Activated T-cell treated with anti-CD3 and anti-CD28 coated beads for 24 hours (primary cell): ENCODE data around the gene PMM1.
"Not testable (repeated sequence)": the region's sequence is repeated elsewhere in the genome, so short reads cannot be mapped to it uniquely, and the experiment has no call there.

ENCODE experiments used
- DNase-seq: peaks from one replicate; pipeline ENCODE4 v3.0.0-alpha.2; 2020; ENCODE audit warnings: low read depth

The PMM1 gene

GRCh38 chr22:41563051-41563711 lies 26.5 kb downstream of the PMM1 start:
- no peak for DNase-seq

GRCh38 chr22:41562461-41562860 lies 27.2 kb downstream of the PMM1 start:
- no peak for DNase-seq

DNA sequence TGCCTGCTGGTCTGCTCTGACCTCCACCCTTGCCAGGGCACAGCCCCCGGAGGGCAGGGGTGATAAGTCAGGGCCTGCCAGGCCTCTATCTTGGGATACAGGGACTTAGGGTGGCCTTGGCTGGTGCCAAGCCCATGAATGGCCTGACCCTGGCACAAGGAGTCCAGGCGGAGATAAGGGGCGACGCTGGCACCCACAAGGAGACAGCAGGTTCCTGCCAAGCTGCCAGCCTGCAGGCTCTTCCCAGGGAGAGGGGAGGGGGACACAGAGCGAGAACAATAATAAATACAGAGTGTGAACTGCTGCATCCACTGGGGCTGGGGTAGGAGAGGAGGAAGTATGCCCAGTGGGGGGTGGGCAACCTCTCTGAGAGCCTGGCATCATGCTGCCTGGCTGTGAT lies 27.9 kb downstream of the PMM1 start:
- no peak for DNase-seq

DNA sequence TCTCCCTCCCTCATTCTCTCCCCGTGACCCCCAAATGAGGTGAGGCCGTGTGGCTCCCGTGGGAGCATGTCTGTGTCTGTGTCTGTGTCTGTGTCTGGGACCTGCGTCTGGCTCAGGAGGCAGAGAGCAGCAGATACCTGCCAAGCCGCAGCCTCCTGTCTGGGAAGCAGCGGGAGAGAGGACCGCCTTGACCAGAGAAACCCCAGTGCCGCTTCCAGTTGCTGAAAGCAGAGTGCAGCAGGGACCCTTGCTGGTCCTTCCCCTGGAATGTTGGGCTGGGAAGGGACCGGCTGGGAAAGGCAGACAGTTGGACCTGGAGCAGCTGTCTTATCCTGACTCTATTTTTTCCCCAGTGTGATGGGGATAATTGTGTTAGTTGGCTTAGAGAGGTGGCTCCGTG lies 28.3 kb downstream of the PMM1 start:
- no peak for DNase-seq

DNA sequence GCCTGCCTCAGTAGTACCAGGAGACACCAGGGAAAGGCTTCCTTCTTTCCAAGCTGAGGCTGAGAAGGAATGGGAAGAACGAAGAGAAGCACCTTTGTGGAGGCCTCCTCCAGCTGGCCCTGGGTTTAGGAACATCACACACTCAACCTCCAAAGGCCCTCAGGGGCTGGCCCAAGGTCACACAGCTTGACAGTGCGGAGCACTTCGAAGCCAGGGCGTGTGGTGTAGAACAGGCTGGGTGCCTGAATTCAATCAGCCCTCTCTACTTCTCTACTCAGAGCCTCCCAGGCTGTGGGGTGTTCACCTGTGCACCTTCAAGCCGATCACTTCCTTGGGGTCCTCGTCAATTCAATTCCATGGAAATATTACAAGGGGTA lies 29.6 kb downstream of the PMM1 start:
- no peak for DNase-seq

DNA sequence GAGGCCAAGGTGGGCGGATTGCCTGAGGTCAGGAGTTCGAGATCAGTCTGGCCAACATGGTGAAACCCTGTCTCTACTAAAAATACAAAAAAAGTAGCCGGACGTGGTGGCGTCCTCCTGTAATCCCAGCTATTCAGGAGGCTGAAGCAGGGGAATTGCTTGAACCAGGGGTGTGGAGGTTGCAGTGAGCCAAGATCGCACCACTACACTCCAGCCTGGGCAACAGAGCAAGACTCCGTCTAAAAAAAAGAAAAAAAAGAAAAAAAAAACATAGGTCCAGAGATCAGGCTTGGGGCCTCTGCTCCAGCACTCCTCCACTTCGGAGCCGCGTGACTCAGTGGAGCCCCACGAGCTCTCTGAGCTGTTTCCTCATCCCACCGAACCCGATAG lies 31.4 kb downstream of the PMM1 start:
- DNase-seq: not testable (repeated sequence)

DNA sequence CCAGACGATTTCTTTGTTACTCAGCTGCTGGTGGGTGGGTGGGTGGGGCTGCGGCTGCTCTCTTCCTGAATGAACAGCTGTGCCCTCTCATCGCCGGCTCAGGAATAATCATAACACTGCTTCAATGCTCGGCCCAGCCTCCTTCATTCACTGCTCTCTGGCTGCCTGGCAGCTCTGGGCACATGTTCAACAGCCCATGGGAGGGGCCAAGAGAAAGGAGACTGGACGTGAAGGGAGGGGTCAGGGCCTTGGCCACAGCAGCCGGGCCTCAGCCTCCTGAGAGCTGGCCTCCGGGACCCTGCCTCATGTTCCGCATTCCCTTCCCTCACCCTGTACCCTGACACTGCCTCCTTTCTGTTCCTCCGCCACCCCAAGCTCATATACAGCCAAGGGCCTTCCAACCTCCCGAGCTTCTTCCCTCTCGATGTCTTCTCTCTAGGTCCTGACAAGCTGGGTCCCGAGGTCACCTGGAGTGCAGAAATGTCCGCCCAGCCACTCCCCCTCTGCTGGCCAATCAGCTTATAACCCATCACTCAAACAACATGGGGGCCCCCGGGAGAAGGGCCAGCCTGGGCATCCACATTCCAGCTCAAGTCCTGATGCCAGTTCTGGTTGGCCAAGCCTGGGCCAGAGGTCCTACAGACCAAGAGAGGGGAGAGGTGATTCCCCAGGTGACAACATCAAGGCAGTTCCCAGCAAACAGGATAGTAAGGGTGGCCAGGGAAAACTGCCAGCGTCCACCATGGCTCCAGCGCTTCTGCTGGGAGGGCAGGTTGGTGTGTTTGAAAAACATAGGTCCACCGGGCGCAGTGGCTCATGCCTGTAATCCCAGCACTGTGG lies 32.0 kb downstream of the PMM1 start:
- DNase-seq: no peak

GRCh38 chr22:41556561-41556960 lies 33.1 kb downstream of the PMM1 start:
- DNase-seq: no peak

GRCh38 chr22:41555325-41555982 lies 34.2 kb downstream of the PMM1 start:
- no peak for DNase-seq

GRCh38 chr22:41551877-41552582 lies 37.6 kb downstream of the PMM1 start:
- DNase-seq: no peak

DNA sequence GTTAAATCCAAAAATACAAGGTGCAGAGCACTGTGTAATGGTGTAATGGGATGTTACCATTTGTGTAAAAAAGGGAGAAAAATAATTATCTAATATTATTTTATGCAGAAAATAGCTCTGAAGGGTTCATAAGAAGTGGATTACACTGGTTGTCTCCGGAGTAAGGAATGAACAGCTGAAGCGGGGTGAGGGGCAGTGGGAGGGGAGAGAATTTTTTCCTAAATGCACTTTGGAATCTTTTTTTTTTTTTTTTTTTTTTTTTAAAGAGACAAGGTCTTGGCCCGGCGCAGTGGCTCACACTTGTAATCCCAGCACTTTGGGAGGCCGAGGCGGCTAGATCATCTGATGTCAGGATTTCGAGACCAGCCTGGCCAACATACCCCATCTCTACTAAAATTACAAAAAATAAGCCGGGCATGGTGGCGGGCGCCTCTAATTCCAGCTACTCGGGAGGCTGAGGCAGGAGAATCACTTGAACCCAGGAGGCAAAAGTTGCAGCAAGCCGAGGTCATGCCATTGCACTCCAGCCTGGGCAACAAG lies 38.6 kb downstream of the PMM1 start:
- no peak for DNase-seq

DNA sequence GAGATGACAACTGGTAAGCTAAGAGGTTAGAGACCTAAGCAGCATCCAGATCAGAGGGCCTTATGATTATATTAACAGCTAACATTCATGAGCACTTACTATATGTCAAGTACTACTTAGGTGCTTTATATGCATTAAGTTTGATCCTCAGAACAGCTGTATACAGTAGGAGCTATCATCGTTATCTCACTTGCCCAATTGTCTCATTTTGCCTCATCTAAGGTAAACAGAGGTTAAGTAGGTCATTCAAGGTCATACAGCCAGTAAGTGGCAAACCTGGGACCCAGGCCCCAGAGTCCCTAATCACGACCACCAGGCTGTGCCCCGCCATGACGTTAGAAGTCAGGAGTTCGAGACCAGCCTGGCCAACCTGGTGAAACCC lies 40.8 kb downstream of the PMM1 start:
- DNase-seq: no peak

GRCh38 chr22:41544671-41545476 lies 44.8 kb downstream of the PMM1 start:
- no peak for DNase-seq

- peak; percentile 95 for DNase-seq
Observed at GRCh38 chr22:41543854-41544670, 45.6 kb downstream of the PMM1 start, which contains the start of gene POLR3H. Gene POLR3H, minus strand, starts transcription at chr22:41544470. Its CDS starts 369 bp downstream, at chr22:41544101.

GRCh38 chr22:41542224-41542623 lies 47.4 kb downstream of the PMM1 start:
- no peak for DNase-seq

DNA sequence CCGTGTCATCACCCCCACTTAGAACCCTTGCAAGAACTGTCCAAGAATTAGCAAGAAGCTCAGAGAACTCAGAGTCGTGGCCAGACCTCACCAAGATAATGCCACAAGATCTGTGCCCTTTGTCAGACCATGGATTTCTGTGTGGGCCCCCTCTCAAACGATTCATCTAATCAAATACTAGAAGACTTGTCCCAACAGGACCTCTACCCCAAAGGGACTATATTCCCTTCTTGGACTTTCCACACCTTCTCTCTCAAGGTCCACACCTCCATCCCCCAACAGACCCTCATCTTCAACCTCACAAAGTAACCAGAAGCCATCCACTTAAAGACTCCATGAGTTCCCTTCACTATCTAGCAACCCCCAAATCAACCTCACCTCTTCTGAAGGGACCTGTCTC lies 48.2 kb downstream of the PMM1 start:
- DNase-seq: no peak

DNA sequence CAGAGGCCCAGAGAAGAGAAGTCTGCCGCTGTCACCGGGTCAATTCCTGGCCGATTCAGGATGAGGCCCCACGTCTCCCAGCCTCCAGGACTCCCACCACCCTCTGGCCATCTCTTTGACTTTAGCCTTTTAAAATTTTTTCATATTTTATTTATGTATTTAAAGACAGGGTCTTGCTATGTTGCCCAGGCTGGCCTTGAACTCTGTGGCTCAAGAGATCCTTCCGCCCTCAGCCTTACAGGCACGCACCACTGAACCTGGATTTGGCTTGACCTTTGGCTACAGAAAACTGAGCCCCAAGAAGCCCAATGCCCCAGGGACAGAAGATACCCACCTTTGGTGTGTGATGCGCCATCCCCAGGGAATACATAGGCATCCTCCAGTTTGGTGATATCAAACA lies 49.3 kb downstream of the PMM1 start:
- DNase-seq: no peak

GRCh38 chr22:41540006-41540315 lies 49.7 kb downstream of the PMM1 start:
- no peak for DNase-seq

DNA sequence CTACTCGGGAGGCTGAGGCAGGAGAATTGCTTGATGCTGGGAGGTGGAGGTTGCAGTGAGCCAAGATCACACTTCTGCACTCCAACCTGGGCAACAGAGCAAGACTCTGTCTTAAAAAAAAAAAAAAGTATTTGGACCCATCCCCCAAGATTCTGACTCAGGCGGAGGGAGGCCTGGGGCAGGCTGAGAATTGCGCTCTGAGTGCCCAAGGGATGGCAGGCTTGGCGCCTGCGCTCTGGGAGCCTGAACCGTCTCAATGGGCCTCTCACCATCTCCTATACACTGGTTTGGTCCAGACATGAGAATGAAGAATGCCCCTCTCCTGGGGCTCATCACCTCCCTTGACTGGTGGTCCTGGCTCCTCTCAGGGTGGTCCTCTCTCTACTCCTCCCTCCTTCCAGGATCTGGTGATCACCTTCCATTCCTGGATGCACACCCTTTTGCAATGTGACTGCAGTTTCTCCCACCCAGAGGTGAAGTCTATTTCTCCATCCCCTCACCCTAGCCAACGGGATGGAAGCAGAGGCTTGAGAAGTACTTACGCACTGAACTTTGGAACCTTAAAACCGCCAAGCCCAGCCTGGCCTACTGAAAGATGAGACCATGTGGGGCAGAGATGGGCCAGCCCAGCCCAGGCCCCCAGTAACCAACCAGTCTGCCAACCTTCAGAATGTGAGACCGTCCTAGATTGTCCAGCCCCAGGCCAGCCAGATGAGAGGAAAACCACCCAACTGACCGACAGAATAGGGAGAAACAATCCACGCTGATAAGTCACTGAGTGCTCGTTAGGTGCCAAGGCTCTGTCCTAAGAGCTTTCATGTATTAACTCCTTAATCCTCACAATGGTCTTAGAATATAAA lies 50.3 kb downstream of the PMM1 start:
- no peak for DNase-seq

- DNase-seq: no peak
Observed at GRCh38 chr22:41538583-41538982, 51.1 kb downstream of the PMM1 start.
